A673 (cell line): ENCODE data around the gene ITSN1. TPM values are rescaled to one million over a fixed set of nuclear protein-coding genes. Genes with fewer than 3 reads are reported as not detected.

Source experiments
- BruUV-seq: library from RNA; stranded (reverse); fragments of 400-500 nt; replicated peaks from 2 replicates; lab custom pipeline; 2021; lab: Mats Ljungman, UMichigan
- CTCF ChIA-PET: fragments of 300-600 bp; sonication (Branson Sonifier 250); formaldehyde crosslinking; loops from one replicate; lab custom pipeline; 2022; ENCODE audit warnings: antibody characterized with exemption; lab: Charles Lee
- POLR2A ChIA-PET: fragments of 300-600 bp; sonication (Branson Sonifier 250); formaldehyde crosslinking; loops from one replicate; lab custom pipeline; 2022; ENCODE audit warnings: antibody characterized with exemption; ENCODE audit not compliant: low non-redundant PET; lab: Charles Lee
- DNase-seq: peaks from one replicate; pipeline ENCODE4 v3.0.0-alpha.2; 2015; ENCODE audit warnings: low spot score
- H3K27ac ChIP-seq: fragments of 200-600 bp; sonication (generic); 2 replicates; pipeline ENCODE4 v1.5.1; 2016; ENCODE audit warnings: mixed run types, low read depth, mild to moderate bottlenecking, mixed read lengths, antibody characterized with exemption, low read length; ENCODE audit not compliant: poor library complexity, severe bottlenecking
- H3K27me3 ChIP-seq: fragments of 200-600 bp; sonication (generic); replicated peaks from 2 replicates; pipeline ENCODE4 v1.6.1; 2017; ENCODE audit warnings: mixed run types, low read depth, mild to moderate bottlenecking, mixed read lengths, antibody characterized with exemption, low read length; ENCODE audit not compliant: insufficient read depth, poor library complexity
- H3K36me3 ChIP-seq: fragments of 200-600 bp; sonication (generic); 2 replicates; pipeline ENCODE4 v1.6.1; 2016; ENCODE audit warnings: mixed run types, mild to moderate bottlenecking, mixed read lengths, antibody characterized with exemption, low read length; ENCODE audit not compliant: insufficient read depth, poor library complexity, severe bottlenecking
- H3K4me1 ChIP-seq: fragments of 200-600 bp; sonication (generic); 2 replicates; pipeline ENCODE4 v1.6.1; 2017; ENCODE audit warnings: mixed run types, mild to moderate bottlenecking, mixed read lengths, antibody characterized with exemption, low read length; ENCODE audit not compliant: insufficient read depth, poor library complexity, severe bottlenecking
- H3K4me3 ChIP-seq: fragments of 200-600 bp; sonication (generic); 2 replicates; pipeline ENCODE4 v1.5.1; 2016; ENCODE audit warnings: low read depth, mixed run types, mild to moderate bottlenecking, mixed read lengths, low read length; ENCODE audit not compliant: poor library complexity, severe bottlenecking
- H3K9me3 ChIP-seq: fragments of 200-600 bp; sonication (generic); 2 replicates; pipeline ENCODE4 v1.6.1; 2016; ENCODE audit warnings: mixed run types, low read depth, mild to moderate bottlenecking, mixed read lengths, antibody characterized with exemption, low read length; ENCODE audit not compliant: poor library complexity, severe bottlenecking
- CTCF ChIP-seq: fragments of 300-800, 200-600 bp; sonication (generic); conservative IDR thresholded peaks from 2 replicates; pipeline ENCODE4 v1.5.1; 2017; ENCODE audit warnings: low read depth, mild to moderate bottlenecking, antibody characterized with exemption, low read length, moderate library complexity, mixed read lengths
- EZH2 ChIP-seq: fragments of 200-600 bp; sonication (generic); IDR thresholded peaks from 2 replicates; pipeline ENCODE4 v1.6.1; 2017; ENCODE audit warnings: borderline replicate concordance, low read depth, mild to moderate bottlenecking, mixed read lengths, antibody characterized with exemption, low read length; ENCODE audit not compliant: poor library complexity, severe bottlenecking
- intact Hi-C: fragments of 100-400 bp; cut with micrococcal nuclease; formaldehyde crosslinking; loops from one replicate; pipeline ENCODE4 v1.10.0; 2022; ENCODE audit not compliant: unreplicated experiment
- total RNA-seq: library from RNA; stranded (reverse); gene quantifications from 2 replicates; pipeline ENCODE4 v1.2.3, GENCODE V29; 2021

The ITSN1 gene
- total RNA-seq, 1 experiment from 2014 or later, result 54.2 TPM

- intact Hi-C loops, result no loop called here
- BruUV-seq, result no TSS peak
- Histone ChIP-seq H3K27me3 (no peaks in the 10 kb centered on the region), H3K4me3 (no peak overlapping the region), H3K36me3 (no peaks in the 10 kb centered on the region), H3K27ac (no peak overlapping the region), H3K4me1 (no peaks in the 10 kb centered on the region), H3K9me3 (peaks cover under 1% of the 10 kb centered on the region)
- DNase-seq, result no peak
- ChIA-PET POLR2A (no interaction called here), CTCF (no interaction called here)
- no peak for TF ChIP-seq CTCF
These were observed 23.9 kb downstream of the ITSN1 start for GRCh38 chr21:33666153-33666552.

GRCh38 chr21:33667636-33668035 is 25.3 kb downstream of the ITSN1 start:
- intact Hi-C loops, result no loop called here
- ChIA-PET POLR2A (no interaction called here), CTCF (no interaction called here)
- Histone ChIP-seq H3K36me3 (no peaks in the 10 kb centered on the region), H3K27ac (peak overlapping the region; percentile 8), H3K4me1 (no peaks in the 10 kb centered on the region), H3K9me3 (no peaks in the 10 kb centered on the region), H3K4me3 (no peak overlapping the region), H3K27me3 (no peaks in the 10 kb centered on the region)
- BruUV-seq, result no TSS peak
- no peak for TF ChIP-seq CTCF
- no peak for TF ChIP-seq EZH2
- no peak for DNase-seq

- Histone ChIP-seq H3K27ac (peak overlapping the region; percentile 8), H3K4me3 (no peak overlapping the region), H3K36me3 (no peaks in the 10 kb centered on the region), H3K4me1 (no peaks in the 10 kb centered on the region), H3K27me3 (no peaks in the 10 kb centered on the region), H3K9me3 (no peaks in the 10 kb centered on the region)
- DNase-seq, result no peak
- POLR2A ChIA-PET, result no interaction called here
- TF ChIP-seq EZH2 (no peak), CTCF (no peak)
- BruUV-seq, result no TSS peak
- intact Hi-C loops, result no loop called here
- CTCF ChIA-PET, result no interaction called here
These were observed 25.9 kb downstream of the ITSN1 start for GRCh38 chr21:33668180-33668579.
